Uterus (tissue), 4 donors: ENCODE measurements around the gene LBH. TPM values are rescaled to one million over a fixed set of nuclear protein-coding genes. Genes with fewer than 3 reads are reported as not detected.

Source experiments
- DNase-seq, 2 donors: peaks; one replicate each; pipeline ENCODE4 v3.0.0-alpha.2; 2019 to 2020
- H3K27ac ChIP-seq, 2 donors: fragments of 200-600 bp; sonication (generic); 1 replicate in 1 of 2; 2 replicates in 1 of 2; pipeline ENCODE4 v1.5.1; 2016 to 2018
- H3K27me3 ChIP-seq, 2 donors: fragments of 200-600 bp; sonication (generic); one replicate each; pipeline ENCODE4 v1.5.1; 2018 to 2019; ENCODE audit warnings: control low read depth in 1 of 2
- H3K36me3 ChIP-seq, 2 donors: fragments of 200-600 bp; sonication (generic); one replicate each; pipeline ENCODE4 v1.5.1; 2019; ENCODE audit warnings: control low read depth in 1 of 2
- H3K4me1 ChIP-seq, 2 donors: fragments of 200-600 bp; sonication (generic); one replicate each; pipeline ENCODE4 v1.5.1; 2018 to 2019; ENCODE audit warnings: control low read depth in 1 of 2
- H3K4me3 ChIP-seq, 2 donors: fragments of 200-600 bp; sonication (generic); 1 replicate in 1 of 2; 2 replicates in 1 of 2; pipeline ENCODE4 v1.5.1; 2018 to 2019; ENCODE audit warnings: mild to moderate bottlenecking in 1 of 2
- H3K9me3 ChIP-seq, 2 donors: fragments of 200-600 bp; sonication (generic); one replicate each; pipeline ENCODE4 v1.5.1; 2019; ENCODE audit warnings: control low read depth in 1 of 2
- CTCF ChIP-seq, 4 experiments: fragments of 200-600 bp in 2 of 4; fragments of 450-650 bp in 2 of 4; sonication (generic) in 2 of 4; IDR thresholded peaks; one replicate each; pipeline ENCODE4 v1.5.1; 2016 to 2019; ENCODE audit warnings: antibody characterized with exemption in 4 of 4, mild to moderate bottlenecking in 2 of 4, moderate library complexity in 1 of 4
- POLR2A ChIP-seq, 2 donors: fragments of 450-650 bp; IDR thresholded peaks; one replicate each; pipeline ENCODE4 v1.6.1; 2016; ENCODE audit warnings: antibody characterized with exemption in 2 of 2, mild to moderate bottlenecking in 1 of 2, moderate library complexity in 1 of 2
- intact Hi-C: fragments of 100-400 bp; cut with DNase I; formaldehyde crosslinking; loops from one replicate; pipeline ENCODE4 v1.15.1; 2023; ENCODE audit warnings: low total_unique reads
- total RNA-seq, 4 donors: library from RNA; depleted of rRNA in 3 of 4; stranded (reverse); fragments of >200 nt in 3 of 4; gene quantifications; one replicate each; pipeline versions ENCODE4 v1.1.0 to v1.2.4, GENCODE V29; 2014 to 2023
- donor health status: DM: yes; HTN: yes; CAD: no.

The LBH gene
- total RNA-seq, 4 donors from 2014 or later = 30.7 to 94.3 (median 64.5) TPM

DNA sequence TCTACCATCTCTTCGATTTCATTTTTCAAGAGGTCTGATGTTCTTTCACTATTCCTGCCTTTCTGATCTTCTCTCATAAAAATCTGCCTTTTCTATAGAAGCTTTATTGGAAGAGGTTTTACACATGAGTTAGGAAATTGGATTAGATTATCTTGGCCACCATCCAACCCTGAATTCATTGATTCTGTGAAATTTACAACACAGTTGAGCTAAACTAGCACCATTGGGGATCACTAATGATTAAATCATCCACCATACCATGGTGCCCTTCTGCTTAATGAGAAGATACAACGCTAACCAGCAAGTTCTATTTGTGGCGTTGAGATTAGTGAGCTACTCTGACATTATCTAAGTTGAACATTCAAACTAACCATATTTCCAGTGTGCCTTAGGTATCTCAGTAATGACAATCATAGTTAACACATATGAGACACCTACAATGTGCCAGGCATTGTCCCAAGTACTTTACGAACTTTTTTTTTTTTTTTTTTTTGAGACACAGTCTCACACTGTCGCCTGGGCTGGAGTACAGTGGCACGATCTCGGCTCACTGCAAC lies 17.3 kb upstream of the LBH start:
- no peaks in the 10 kb centered on the region for H3K27me3 ChIP-seq
- DNase-seq = no peak
- H3K4me1 ChIP-seq = no peaks in the 10 kb centered on the region
- no peak overlapping the region for H3K27ac ChIP-seq
- H3K4me3 ChIP-seq = no peak overlapping the region
- no peaks in the 10 kb centered on the region for H3K9me3 ChIP-seq
- intact Hi-C loops = no loop called here
- no peaks in the 10 kb centered on the region for H3K36me3 ChIP-seq
- no peak for TF ChIP-seq CTCF (IDR thresholded peaks at IDR 0.05)
- TF ChIP-seq POLR2A (IDR thresholded peaks at IDR 0.05) = no peak

DNA sequence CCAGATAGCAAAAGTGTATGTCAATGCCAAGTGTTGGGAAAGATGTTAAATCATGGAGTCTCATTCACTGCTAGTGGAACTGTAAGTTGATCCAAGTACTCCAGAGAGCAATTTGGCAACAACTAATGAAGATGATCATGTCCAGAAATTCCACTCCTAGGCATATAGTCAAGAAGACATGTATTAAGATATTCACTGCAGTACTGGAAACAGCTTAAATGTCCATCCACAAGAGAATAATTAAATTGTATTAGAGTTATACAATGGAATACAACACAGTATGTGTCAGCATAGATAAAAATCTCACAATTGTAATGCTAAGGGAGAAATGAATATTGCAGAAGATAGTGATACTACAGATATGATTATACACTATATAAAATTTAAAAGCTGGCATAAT lies 15.2 kb upstream of the LBH start:
- no peaks in the 10 kb centered on the region for H3K4me1 ChIP-seq
- H3K27me3 ChIP-seq = no peaks in the 10 kb centered on the region
- no peak overlapping the region for H3K4me3 ChIP-seq
- no peak overlapping the region for H3K27ac ChIP-seq
- DNase-seq = no peak
- H3K36me3 ChIP-seq = no peaks in the 10 kb centered on the region
- intact Hi-C loops = no loop called here
- TF ChIP-seq POLR2A (IDR thresholded peaks at IDR 0.05) = no peak
- TF ChIP-seq CTCF (IDR thresholded peaks at IDR 0.05) = no peak
- H3K9me3 ChIP-seq = no peaks in the 10 kb centered on the region

- Histone ChIP-seq H3K4me3 (no peak overlapping the region), H3K27me3 (no peaks in the 10 kb centered on the region), H3K36me3 (no peaks in the 10 kb centered on the region), H3K27ac (no peak overlapping the region), H3K4me1 (no peaks in the 10 kb centered on the region), H3K9me3 (no peaks in the 10 kb centered on the region)
- TF ChIP-seq POLR2A (IDR thresholded peaks at IDR 0.05) (no peak), CTCF (IDR thresholded peaks at IDR 0.05) (no peak)
- no peak for DNase-seq
- intact Hi-C loops = no loop called here
Observed at GRCh38 chr2:30217644-30218337, 13.5 kb upstream of the LBH start.

- no peaks in the 10 kb centered on the region for H3K4me1 ChIP-seq
- no peak for DNase-seq
- no peaks in the 10 kb centered on the region for H3K36me3 ChIP-seq
- TF ChIP-seq CTCF (IDR thresholded peaks at IDR 0.05) = no peak
- no peaks in the 10 kb centered on the region for H3K9me3 ChIP-seq
- no peak overlapping the region for H3K4me3 ChIP-seq
- H3K27ac ChIP-seq = no peak overlapping the region
- no peaks in the 10 kb centered on the region for H3K27me3 ChIP-seq
- intact Hi-C loops = no loop called here
Observed at GRCh38 chr2:30218338-30218713, 13.0 kb upstream of the LBH start.

GRCh38 chr2:30218814-30219213 lies 12.5 kb upstream of the LBH start:
- H3K36me3 ChIP-seq = no peaks in the 10 kb centered on the region
- no peaks in the 10 kb centered on the region for H3K27me3 ChIP-seq
- no peak overlapping the region for H3K4me3 ChIP-seq
- intact Hi-C loops = no loop called here
- H3K4me1 ChIP-seq = no peaks in the 10 kb centered on the region
- no peak for TF ChIP-seq CTCF (IDR thresholded peaks at IDR 0.05)
- TF ChIP-seq POLR2A (IDR thresholded peaks at IDR 0.05) = no peak
- no peak overlapping the region for H3K27ac ChIP-seq
- H3K9me3 ChIP-seq = no peaks in the 10 kb centered on the region
- DNase-seq = no peak
